Osteoblast (primary cell): Measurements from ENCODE around the gene TIGD2. TPM values are rescaled to one million over a fixed set of nuclear protein-coding genes. Genes with fewer than 3 reads are reported as not detected.

Experiments used
- DNase-seq: peaks from one replicate; pipeline ENCODE4 v3.0.0; 2011; ENCODE audit warnings: low spot score, mixed read lengths; ENCODE audit not compliant: insufficient read length; ENCODE audit errors: missing footprints
- H2AFZ ChIP-seq: 2 replicates; pipeline ENCODE4 v1.6.0; 2011; ENCODE audit warnings: mild to moderate bottlenecking, low read length
- H3K27ac ChIP-seq: 2 replicates; pipeline ENCODE4 v1.5.1; 2011; ENCODE audit warnings: mild to moderate bottlenecking, low read depth, low read length, moderate library complexity
- H3K27me3 ChIP-seq: 2 replicates; pipeline ENCODE4 v1.6.0; 2012; ENCODE audit warnings: mild to moderate bottlenecking, control low read depth, inconsistent platforms, low read length, moderate library complexity; ENCODE audit not compliant: insufficient read depth
- H3K36me3 ChIP-seq: 2 replicates; pipeline ENCODE4 v1.5.1; 2011; ENCODE audit warnings: mild to moderate bottlenecking, low read length, control low read depth, moderate library complexity; ENCODE audit not compliant: insufficient read depth
- H3K4me1 ChIP-seq: 2 replicates; pipeline ENCODE4 v1.5.1; 2011; ENCODE audit warnings: mild to moderate bottlenecking, low read length, control low read depth, moderate library complexity; ENCODE audit not compliant: insufficient read depth
- H3K4me2 ChIP-seq: 2 replicates; pipeline ENCODE4 v1.6.0; 2011; ENCODE audit warnings: mild to moderate bottlenecking, low read length; ENCODE audit not compliant: insufficient read depth
- H3K4me3 ChIP-seq: fragments of 200-600 bp; sonication (generic); 3 replicates; pipeline ENCODE4 v1.5.1; 2012; ENCODE audit warnings: mild to moderate bottlenecking, low read length, inconsistent platforms; ENCODE audit not compliant: insufficient read depth
- H3K79me2 ChIP-seq: 2 replicates; pipeline ENCODE4 v1.6.0; 2012; ENCODE audit warnings: mild to moderate bottlenecking, low read length, control low read depth, inconsistent platforms; ENCODE audit not compliant: insufficient read depth
- H3K9me3 ChIP-seq: 2 replicates; pipeline ENCODE4 v1.5.1; 2011; ENCODE audit warnings: low read depth, low read length, control low read depth
- H4K20me1 ChIP-seq: 2 replicates; pipeline ENCODE4 v1.6.0; 2012; ENCODE audit warnings: mild to moderate bottlenecking, low read length, control low read depth; ENCODE audit not compliant: insufficient read depth
- total RNA-seq: library from RNA; depleted of rRNA; stranded (reverse); fragments of >200 nt; gene quantifications from 2 replicates; pipeline ENCODE4 v1.2.3, GENCODE V29; 2012
- TF ChIP-seq, protein P1 (sequence below): IDR thresholded peaks from 2 replicates; pipeline ENCODE4 v1.5.1; 2011; ENCODE audit warnings: mild to moderate bottlenecking, low read depth, low read length, moderate library complexity; ENCODE audit errors: extremely low read depth

The TIGD2 gene
- total RNA-seq, 1 donor, result 18.1 TPM

DNA sequence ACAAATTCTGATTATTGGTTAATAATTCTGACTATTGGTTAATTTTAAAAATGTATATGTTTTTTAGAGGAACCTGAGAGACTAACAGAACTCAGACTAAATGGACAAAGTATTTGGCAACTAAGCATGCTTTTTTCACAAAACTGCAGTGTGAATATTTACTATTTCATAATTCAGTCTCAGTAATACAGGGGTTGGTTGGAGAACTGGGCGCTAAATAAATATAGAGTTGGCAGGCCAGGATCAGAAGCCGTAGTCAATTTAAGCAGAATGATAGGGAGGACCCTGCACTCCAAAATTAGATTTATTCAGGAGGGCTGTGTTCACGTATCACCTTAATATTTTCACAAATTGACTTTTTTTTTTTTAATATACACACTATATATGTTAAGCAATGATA lies 5.8 kb downstream of the TIGD2 start:
- H3K36me3 ChIP-seq, result no peaks in the 10 kb centered on the region
- H4K20me1 ChIP-seq, result no peaks in the 10 kb centered on the region
- no peaks in the 10 kb centered on the region for H3K9me3 ChIP-seq
- no peak overlapping the region for H3K4me2 ChIP-seq
- H3K27ac ChIP-seq, result no peak overlapping the region
- H3K4me3 ChIP-seq, result no peak overlapping the region
- no peak for DNase-seq
- H3K4me1 ChIP-seq, result peaks cover 12% of the 10 kb centered on the region
- H2AFZ ChIP-seq, result no peak overlapping the region
- TF ChIP-seq, protein P1, sequence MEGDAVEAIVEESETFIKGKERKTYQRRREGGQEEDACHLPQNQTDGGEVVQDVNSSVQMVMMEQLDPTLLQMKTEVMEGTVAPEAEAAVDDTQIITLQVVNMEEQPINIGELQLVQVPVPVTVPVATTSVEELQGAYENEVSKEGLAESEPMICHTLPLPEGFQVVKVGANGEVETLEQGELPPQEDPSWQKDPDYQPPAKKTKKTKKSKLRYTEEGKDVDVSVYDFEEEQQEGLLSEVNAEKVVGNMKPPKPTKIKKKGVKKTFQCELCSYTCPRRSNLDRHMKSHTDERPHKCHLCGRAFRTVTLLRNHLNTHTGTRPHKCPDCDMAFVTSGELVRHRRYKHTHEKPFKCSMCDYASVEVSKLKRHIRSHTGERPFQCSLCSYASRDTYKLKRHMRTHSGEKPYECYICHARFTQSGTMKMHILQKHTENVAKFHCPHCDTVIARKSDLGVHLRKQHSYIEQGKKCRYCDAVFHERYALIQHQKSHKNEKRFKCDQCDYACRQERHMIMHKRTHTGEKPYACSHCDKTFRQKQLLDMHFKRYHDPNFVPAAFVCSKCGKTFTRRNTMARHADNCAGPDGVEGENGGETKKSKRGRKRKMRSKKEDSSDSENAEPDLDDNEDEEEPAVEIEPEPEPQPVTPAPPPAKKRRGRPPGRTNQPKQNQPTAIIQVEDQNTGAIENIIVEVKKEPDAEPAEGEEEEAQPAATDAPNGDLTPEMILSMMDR, result no peak
- H3K79me2 ChIP-seq, result peaks cover 11% of the 10 kb centered on the region
- H3K27me3 ChIP-seq, result no peaks in the 10 kb centered on the region

DNA sequence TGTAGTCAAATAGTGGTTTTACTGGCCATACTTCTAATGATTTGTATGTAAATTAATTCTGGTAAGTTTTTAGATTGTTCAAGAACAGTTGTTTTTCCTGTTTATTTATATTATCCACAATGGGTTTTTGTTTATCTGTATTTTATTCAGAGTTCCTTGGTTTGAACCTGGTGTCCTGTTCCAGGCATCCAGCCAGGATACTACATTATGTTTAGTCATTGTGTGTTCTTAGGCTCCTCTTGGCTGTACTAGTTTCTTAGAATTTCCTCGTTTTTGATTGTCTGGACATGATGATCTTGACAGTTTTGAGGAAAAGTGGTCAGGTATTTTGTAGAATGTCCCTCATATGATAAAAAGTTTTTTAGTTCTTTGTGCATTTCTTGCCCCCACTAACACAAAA lies 7.8 kb downstream of the TIGD2 start:
- H3K27me3 ChIP-seq, result no peaks in the 10 kb centered on the region
- H3K9me3 ChIP-seq, result no peaks in the 10 kb centered on the region
- no peak overlapping the region for H3K4me3 ChIP-seq
- no peak for DNase-seq
- no peaks in the 10 kb centered on the region for H3K79me2 ChIP-seq
- no peak overlapping the region for H3K27ac ChIP-seq
- no peaks in the 10 kb centered on the region for H4K20me1 ChIP-seq
- H3K36me3 ChIP-seq, result no peaks in the 10 kb centered on the region
- H2AFZ ChIP-seq, result no peak overlapping the region
- H3K4me1 ChIP-seq, result peaks cover 7% of the 10 kb centered on the region
- TF ChIP-seq, protein P1, result no peak
- H3K4me2 ChIP-seq, result no peak overlapping the region

DNA sequence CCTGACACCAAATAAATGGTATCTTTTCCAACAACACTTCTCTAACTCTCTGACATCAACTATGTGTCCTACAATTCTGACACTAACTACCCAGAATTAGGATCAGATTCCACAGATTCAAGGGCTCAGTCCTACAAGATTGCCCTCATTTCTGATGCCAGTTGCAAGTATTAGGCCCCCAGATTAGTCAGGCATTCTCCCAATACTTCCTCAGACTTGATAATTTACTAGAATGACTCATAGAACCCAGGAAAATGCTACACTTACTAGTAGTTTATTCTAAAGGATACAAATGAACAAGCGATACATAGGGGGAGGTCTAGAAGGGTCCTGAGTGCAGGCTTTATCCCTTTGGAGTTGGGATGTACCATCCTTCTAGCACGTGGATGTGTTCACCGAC lies 8.5 kb downstream of the TIGD2 start:
- H3K4me1 ChIP-seq, result peaks cover 7% of the 10 kb centered on the region
- TF ChIP-seq, protein P1, result no peak
- H3K4me2 ChIP-seq, result no peak overlapping the region

DNA sequence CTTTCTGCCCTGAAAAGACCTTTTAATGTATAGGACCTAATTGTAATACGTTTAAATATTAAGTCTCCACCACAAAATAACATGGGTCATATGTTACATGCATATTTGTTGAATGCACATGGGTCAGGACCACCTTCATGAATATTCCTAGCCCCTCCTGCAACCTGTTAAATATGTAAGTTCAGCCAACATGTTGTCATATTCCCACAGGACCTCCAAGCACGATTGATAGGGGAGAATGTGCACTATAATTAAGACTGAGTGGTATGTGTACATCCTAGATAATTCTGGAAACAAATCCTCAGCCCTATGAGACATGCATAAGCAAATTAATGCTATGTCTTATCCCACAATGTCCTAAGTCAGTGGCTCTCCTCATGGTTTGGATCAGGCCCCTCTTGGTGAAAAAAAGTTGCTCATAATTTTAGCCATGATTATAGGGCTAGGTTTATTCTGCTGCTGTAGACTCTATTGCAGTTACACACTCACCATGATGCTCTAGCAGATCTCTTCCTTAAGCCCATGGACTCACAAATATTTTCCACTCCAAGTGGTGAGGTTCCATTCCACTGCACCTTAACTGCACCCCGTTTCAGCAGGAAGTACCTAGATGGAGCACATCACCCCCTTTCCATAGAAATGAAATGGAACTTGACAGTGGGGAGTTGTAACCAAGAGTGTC lies 10.2 kb downstream of the TIGD2 start:
- Histone ChIP-seq H3K79me2 (no peaks in the 10 kb centered on the region), H4K20me1 (no peaks in the 10 kb centered on the region), H3K27ac (no peak overlapping the region), H3K9me3 (no peaks in the 10 kb centered on the region), H3K4me2 (no peak overlapping the region), H2AFZ (no peak overlapping the region), H3K4me1 (peaks cover 7% of the 10 kb centered on the region), H3K4me3 (no peak overlapping the region), H3K36me3 (no peaks in the 10 kb centered on the region), H3K27me3 (no peaks in the 10 kb centered on the region)
- DNase-seq, result peak; percentile 62
- TF ChIP-seq, protein P1, result no peak

More for the DNA sequence above, 8.5 kb downstream of the TIGD2 start:
- Histone ChIP-seq H3K79me2 (no peaks in the 10 kb centered on the region), H2AFZ (no peak overlapping the region), H3K27me3 (no peaks in the 10 kb centered on the region), H3K4me3 (no peak overlapping the region), H3K36me3 (no peaks in the 10 kb centered on the region), H3K9me3 (no peaks in the 10 kb centered on the region), H3K27ac (no peak overlapping the region), H4K20me1 (no peaks in the 10 kb centered on the region)
- no peak for DNase-seq
